PC-9 (cell line): ENCODE results near the gene TLCD3A. TPM values are rescaled to one million over a fixed set of nuclear protein-coding genes. Genes with fewer than 3 reads are reported as not detected.

Experiments used
- BruUV-seq: library from RNA; stranded (reverse); fragments of 400-500 nt; replicated peaks from 2 replicates; lab custom pipeline; 2021; lab: Mats Ljungman, UMichigan
- CTCF ChIA-PET: fragments of 300-600 bp; sonication (Branson Sonifier 250); formaldehyde crosslinking; loops from one replicate; lab custom pipeline; 2022; ENCODE audit warnings: antibody characterized with exemption; lab: Charles Lee
- POLR2A ChIA-PET: fragments of 300-600 bp; sonication (Branson Sonifier 250); formaldehyde crosslinking; loops from one replicate; lab custom pipeline; 2022; ENCODE audit warnings: antibody characterized with exemption; ENCODE audit not compliant: unreplicated experiment; lab: Charles Lee
- DNase-seq, 2 experiments: peaks; one replicate each; pipeline versions ENCODE4 v3.0.0 to v3.0.0-alpha.2; 2015 to 2022; ENCODE audit warnings: mixed read lengths in 1 of 2
- H2AFZ ChIP-seq: fragments of 200-600 bp; sonication (generic); 2 replicates; pipeline ENCODE4 v1.8.1; 2017; ENCODE audit warnings: antibody characterized with exemption
- H3F3A ChIP-seq: fragments of 200-600 bp; sonication (generic); 2 replicates; pipeline ENCODE4 v1.8.1; 2017; ENCODE audit warnings: antibody characterized with exemption, mild to moderate bottlenecking, low read depth; ENCODE audit not compliant: insufficient read depth
- H3K27ac ChIP-seq: fragments of 200-600 bp; sonication (generic); 2 replicates; pipeline ENCODE4 v1.6.1; 2016; ENCODE audit warnings: mixed run types
- H3K27me3 ChIP-seq: fragments of 200-600 bp; sonication (generic); 2 replicates; pipeline ENCODE4 v1.6.1; 2016; ENCODE audit warnings: low read depth, mixed run types; ENCODE audit not compliant: insufficient read depth
- H3K36me3 ChIP-seq: fragments of 200-600 bp; sonication (generic); 2 replicates; pipeline ENCODE4 v1.6.1; 2016; ENCODE audit warnings: low read depth, mixed run types
- H3K4me1 ChIP-seq: fragments of 200-600 bp; sonication (generic); replicated peaks from 2 replicates; pipeline ENCODE4 v1.6.1; 2016; ENCODE audit warnings: mixed run types; ENCODE audit not compliant: insufficient read depth
- H3K4me2 ChIP-seq: fragments of 200-600 bp; sonication (generic); 2 replicates; pipeline ENCODE4 v1.6.1; 2017; ENCODE audit warnings: mixed run types
- H3K4me3 ChIP-seq: fragments of 200-600 bp; sonication (generic); 2 replicates; pipeline ENCODE4 v1.6.1; 2016; ENCODE audit warnings: mixed run types
- H3K79me2 ChIP-seq: fragments of 200-600 bp; sonication (generic); 2 replicates; pipeline ENCODE4 v1.6.1; 2017; ENCODE audit warnings: low read depth, mixed run types
- H3K9me2 ChIP-seq: fragments of 200-600 bp; sonication (generic); 2 replicates; pipeline ENCODE4 v1.8.1; 2017; ENCODE audit warnings: mild to moderate bottlenecking; ENCODE audit not compliant: insufficient read depth
- H3K9me3 ChIP-seq: fragments of 200-600 bp; sonication (generic); 2 replicates; pipeline ENCODE4 v1.8.1; 2016; ENCODE audit warnings: low read depth; ENCODE audit not compliant: insufficient read depth
- H4K20me1 ChIP-seq: fragments of 200-600 bp; sonication (generic); 2 replicates; pipeline ENCODE4 v1.8.1; 2017; ENCODE audit not compliant: insufficient read depth
- EZH2 ChIP-seq: fragments of 200-600 bp; sonication (generic); IDR thresholded peaks from 2 replicates; pipeline ENCODE4 v1.8.0; 2017; ENCODE audit warnings: antibody characterized with exemption, low read depth
- intact Hi-C: fragments of 100-400 bp; cut with micrococcal nuclease; formaldehyde crosslinking; loops from one replicate; pipeline ENCODE4 v1.10.0; 2022; ENCODE audit not compliant: unreplicated experiment
- total RNA-seq: library from RNA; stranded (reverse); gene quantifications from 2 replicates; pipeline ENCODE4 v1.2.3, GENCODE V29; 2021
- TF ChIP-seq, protein P1 (sequence below): fragments of 200-600 bp; sonication (generic); conservative IDR thresholded peaks from 2 replicates; pipeline ENCODE4 v1.6.1; 2017; ENCODE audit warnings: mixed run types, antibody characterized with exemption, mild to moderate bottlenecking, moderate library complexity

The TLCD3A gene
- total RNA-seq, 1 experiment from 2014 or later: 13.4 TPM

DNA sequence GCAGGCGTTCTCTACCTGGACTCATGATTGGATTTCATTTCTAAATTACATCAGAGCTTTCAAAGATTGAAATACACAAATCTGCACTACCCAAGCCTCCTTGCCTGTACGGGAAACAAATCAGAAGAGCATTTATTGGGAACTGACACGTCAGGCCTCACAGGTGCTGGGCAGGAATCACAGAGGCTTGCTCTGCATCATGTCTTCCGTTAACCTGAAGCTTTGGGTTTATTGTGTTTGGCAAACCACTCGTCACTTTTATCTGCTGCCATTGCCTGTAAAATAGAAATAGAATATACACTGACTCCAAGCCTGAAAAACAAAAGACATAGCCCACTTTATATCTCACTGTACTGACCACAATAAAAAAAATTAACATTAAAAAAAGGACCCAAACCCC, 27.6 kb downstream of the TLCD3A start:
- Histone ChIP-seq H3K4me2 (no peak overlapping the region), H3K36me3 (0 out of 2 replicates have a peak, but pooled peaks cover 25% of the 10 kb centered on the region), H3K27me3 (no peaks in the 10 kb centered on the region), H3K27ac (no peak overlapping the region), H3K4me1 (no peaks in the 10 kb centered on the region), H4K20me1 (no peaks in the 10 kb centered on the region), H3K9me3 (no peaks in the 10 kb centered on the region), H3K79me2 (no peaks in the 10 kb centered on the region), H3K9me2 (no peaks in the 10 kb centered on the region), H2AFZ (no peak overlapping the region), H3K4me3 (no peak overlapping the region), H3F3A (peaks cover 18% of the 10 kb centered on the region; the same call in 1 of the 2 replicates)
- TF ChIP-seq, protein P1, sequence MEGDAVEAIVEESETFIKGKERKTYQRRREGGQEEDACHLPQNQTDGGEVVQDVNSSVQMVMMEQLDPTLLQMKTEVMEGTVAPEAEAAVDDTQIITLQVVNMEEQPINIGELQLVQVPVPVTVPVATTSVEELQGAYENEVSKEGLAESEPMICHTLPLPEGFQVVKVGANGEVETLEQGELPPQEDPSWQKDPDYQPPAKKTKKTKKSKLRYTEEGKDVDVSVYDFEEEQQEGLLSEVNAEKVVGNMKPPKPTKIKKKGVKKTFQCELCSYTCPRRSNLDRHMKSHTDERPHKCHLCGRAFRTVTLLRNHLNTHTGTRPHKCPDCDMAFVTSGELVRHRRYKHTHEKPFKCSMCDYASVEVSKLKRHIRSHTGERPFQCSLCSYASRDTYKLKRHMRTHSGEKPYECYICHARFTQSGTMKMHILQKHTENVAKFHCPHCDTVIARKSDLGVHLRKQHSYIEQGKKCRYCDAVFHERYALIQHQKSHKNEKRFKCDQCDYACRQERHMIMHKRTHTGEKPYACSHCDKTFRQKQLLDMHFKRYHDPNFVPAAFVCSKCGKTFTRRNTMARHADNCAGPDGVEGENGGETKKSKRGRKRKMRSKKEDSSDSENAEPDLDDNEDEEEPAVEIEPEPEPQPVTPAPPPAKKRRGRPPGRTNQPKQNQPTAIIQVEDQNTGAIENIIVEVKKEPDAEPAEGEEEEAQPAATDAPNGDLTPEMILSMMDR: no peak
- no peak for TF ChIP-seq EZH2
- intact Hi-C loops: no loop called here
- CTCF ChIA-PET: no interaction called here
- no peak for DNase-seq
- no TSS peak for BruUV-seq
- POLR2A ChIA-PET: no interaction called here

DNA sequence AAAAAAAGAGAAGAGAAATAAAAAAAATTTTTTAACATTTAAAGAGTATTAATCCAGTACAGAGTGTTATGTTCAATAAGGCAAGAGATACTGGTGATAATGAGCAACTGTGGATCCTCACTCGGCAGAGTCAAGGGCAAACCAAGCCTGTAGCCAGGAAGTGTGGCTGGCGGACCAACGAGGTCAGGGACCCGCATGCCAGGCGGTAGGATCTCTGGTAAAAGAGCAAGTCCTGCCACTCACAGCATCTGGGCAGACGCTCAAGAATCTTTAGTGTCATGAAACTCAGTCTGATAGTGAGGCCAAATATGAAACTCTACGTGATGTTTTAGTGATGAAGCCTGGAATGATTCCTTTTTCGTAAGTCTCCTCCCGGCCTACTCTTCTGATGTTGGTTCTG, 28.0 kb downstream of the TLCD3A start:
- Histone ChIP-seq H3K27ac (no peak overlapping the region), H4K20me1 (no peaks in the 10 kb centered on the region), H3K4me1 (no peaks in the 10 kb centered on the region), H2AFZ (no peak overlapping the region), H3K27me3 (no peaks in the 10 kb centered on the region), H3F3A (peaks cover 18% of the 10 kb centered on the region; the same call in 1 of the 2 replicates), H3K79me2 (no peaks in the 10 kb centered on the region), H3K36me3 (0 out of 2 replicates have a peak, but pooled peaks cover 25% of the 10 kb centered on the region), H3K9me2 (no peaks in the 10 kb centered on the region), H3K4me3 (no peak overlapping the region), H3K4me2 (no peak overlapping the region), H3K9me3 (no peaks in the 10 kb centered on the region)
- no peak for DNase-seq
- TF ChIP-seq EZH2: no peak
- no TSS peak for BruUV-seq
- intact Hi-C loops: no loop called here
- ChIA-PET CTCF (no interaction called here), POLR2A (no interaction called here)

DNA sequence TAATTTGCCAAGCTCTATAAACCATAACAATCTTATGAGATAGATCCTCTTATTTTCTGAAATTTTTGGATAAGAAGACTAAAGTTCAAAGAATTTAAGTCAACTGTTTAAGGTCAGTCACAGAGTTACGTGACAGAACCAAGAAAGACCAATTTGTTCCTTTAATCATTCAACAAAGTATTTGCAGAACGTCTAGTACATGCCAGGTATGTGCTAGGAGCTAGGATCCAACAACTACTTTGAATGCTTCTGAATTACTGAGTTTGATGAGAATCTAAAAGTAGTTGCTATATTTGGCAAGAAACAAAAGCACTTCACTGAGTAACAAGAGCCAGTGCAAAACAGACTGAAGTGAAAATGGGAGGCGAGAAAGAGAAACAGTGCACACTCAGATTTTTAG, 34.7 kb downstream of the TLCD3A start:
- H2AFZ ChIP-seq: no peak overlapping the region
- H3K4me2 ChIP-seq: no peak overlapping the region
- H3K9me2 ChIP-seq: no peaks in the 10 kb centered on the region
- intact Hi-C loops: no loop called here
- H3F3A ChIP-seq: no peaks in the 10 kb centered on the region
- ChIA-PET POLR2A (no interaction called here), CTCF (interaction anchor here (0.7 kb wide), 1 partner anchor 62 kb away, joined by 3 read pairs; no protein-coding TSS in a partner anchor)
- no peak for DNase-seq
- H4K20me1 ChIP-seq: no peaks in the 10 kb centered on the region; the same call in 1 of the 2 replicates
- peaks cover 35% of the 10 kb centered on the region for H3K36me3 ChIP-seq
- H3K27ac ChIP-seq: no peak overlapping the region
- no peak overlapping the region for H3K4me3 ChIP-seq
- no peaks in the 10 kb centered on the region for H3K27me3 ChIP-seq
- H3K9me3 ChIP-seq: no peaks in the 10 kb centered on the region
- H3K4me1 ChIP-seq: no peaks in the 10 kb centered on the region
- H3K79me2 ChIP-seq: no peaks in the 10 kb centered on the region
- BruUV-seq: no TSS peak
- TF ChIP-seq, protein P1: no peak
- no peak for TF ChIP-seq EZH2

DNA sequence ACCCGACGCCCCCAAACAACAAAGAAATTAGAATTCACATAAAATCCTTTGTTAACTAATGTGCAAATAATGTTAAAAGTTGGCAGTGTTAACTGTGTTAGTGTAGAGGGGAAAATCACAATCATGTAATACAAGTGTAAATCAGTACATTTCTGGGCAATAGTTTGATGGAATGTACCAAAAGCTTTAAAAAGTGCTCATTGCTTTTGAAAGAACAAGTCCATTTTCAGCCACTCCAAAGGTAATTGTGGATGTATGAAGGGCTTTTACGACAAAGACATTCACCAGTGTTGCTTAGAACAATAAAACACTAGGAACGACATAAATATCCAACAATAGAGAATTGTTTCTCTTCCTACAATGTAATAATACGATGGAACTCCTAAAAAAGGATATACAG, 40.6 kb downstream of the TLCD3A start:
- Histone ChIP-seq H3K4me1 (no peaks in the 10 kb centered on the region), H3K36me3 (peaks cover 47% of the 10 kb centered on the region), H3K4me2 (no peak overlapping the region), H3K4me3 (no peak overlapping the region), H3K27ac (no peak overlapping the region), H3K9me3 (no peaks in the 10 kb centered on the region), H3K27me3 (no peaks in the 10 kb centered on the region), H2AFZ (no peak overlapping the region), H3K9me2 (no peaks in the 10 kb centered on the region), H3K79me2 (no peaks in the 10 kb centered on the region), H4K20me1 (peaks cover 16% of the 10 kb centered on the region; the same call in 1 of the 2 replicates), H3F3A (no peaks in the 10 kb centered on the region; the same call in 1 of the 2 replicates)
- intact Hi-C loops: no loop called here
- ChIA-PET CTCF (no interaction called here), POLR2A (no interaction called here)
- BruUV-seq: no TSS peak
- DNase-seq: no peak
- TF ChIP-seq, protein P1: no peak
- no peak for TF ChIP-seq EZH2
